AG09309 (cell line): ENCODE measurements around the gene AMPH.

ENCODE experiments used
- DNase-seq: peaks from one replicate; pipeline ENCODE4 v3.0.0-alpha.2; 2010; ENCODE audit warnings: low read depth
- H3K4me3 ChIP-seq: 2 replicates; pipeline ENCODE4 v1.5.1; 2011; ENCODE audit warnings: mild to moderate bottlenecking, low read depth, low read length, moderate library complexity; ENCODE audit not compliant: control insufficient read depth
- TF ChIP-seq, protein P1 (sequence below): IDR thresholded peaks from 2 replicates; pipeline ENCODE4 v1.5.1; 2011; ENCODE audit warnings: mild to moderate bottlenecking, low read depth, low read length, inconsistent platforms; ENCODE audit not compliant: insufficient read depth, control insufficient read depth; ENCODE audit errors: missing control alignments

Gene AMPH

DNA sequence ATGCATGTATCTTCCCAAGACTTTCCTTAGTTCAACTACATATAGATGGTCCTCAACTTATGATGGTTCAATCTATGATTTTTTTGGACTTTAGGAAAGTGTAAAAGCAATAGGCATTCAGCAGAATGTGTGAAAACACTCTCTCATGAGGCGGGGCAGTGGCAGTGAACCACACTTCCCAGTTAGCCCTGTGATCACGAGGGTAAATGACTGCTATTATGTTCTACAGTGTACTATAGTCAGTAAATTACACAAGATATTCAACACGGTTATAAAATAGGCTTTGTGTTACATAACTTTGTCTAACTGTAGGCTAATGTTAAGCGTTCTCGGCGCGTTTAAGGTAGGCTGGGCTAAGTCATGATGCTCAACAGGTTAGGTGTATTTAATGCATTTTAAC, 169.3 kb downstream of the AMPH start:
- TF ChIP-seq, protein P1, sequence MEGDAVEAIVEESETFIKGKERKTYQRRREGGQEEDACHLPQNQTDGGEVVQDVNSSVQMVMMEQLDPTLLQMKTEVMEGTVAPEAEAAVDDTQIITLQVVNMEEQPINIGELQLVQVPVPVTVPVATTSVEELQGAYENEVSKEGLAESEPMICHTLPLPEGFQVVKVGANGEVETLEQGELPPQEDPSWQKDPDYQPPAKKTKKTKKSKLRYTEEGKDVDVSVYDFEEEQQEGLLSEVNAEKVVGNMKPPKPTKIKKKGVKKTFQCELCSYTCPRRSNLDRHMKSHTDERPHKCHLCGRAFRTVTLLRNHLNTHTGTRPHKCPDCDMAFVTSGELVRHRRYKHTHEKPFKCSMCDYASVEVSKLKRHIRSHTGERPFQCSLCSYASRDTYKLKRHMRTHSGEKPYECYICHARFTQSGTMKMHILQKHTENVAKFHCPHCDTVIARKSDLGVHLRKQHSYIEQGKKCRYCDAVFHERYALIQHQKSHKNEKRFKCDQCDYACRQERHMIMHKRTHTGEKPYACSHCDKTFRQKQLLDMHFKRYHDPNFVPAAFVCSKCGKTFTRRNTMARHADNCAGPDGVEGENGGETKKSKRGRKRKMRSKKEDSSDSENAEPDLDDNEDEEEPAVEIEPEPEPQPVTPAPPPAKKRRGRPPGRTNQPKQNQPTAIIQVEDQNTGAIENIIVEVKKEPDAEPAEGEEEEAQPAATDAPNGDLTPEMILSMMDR, result no peak
- DNase-seq, result no peak
- H3K4me3 ChIP-seq, result no peak overlapping the region

DNA sequence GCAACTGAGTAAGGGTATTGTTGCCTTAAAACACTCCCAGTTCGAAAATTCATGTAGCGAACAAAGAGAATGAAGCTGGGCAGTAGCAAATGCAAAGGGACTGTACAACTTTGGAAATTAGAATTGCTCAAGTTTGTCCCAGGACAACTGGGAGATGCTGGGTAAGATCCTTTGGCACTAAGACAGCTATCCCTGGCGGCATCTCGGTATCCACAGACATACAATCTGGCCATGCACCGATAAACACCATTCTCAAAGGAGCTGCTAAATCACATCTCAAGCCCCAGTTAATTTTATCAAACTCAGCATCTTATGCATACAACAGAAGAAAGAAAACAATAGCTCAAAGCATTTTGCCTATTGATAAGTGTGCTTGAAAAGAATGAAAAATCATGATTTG, 177.3 kb downstream of the AMPH start:
- TF ChIP-seq, protein P1, result no peak
- H3K4me3 ChIP-seq, result no peak overlapping the region
- DNase-seq, result no peak

DNA sequence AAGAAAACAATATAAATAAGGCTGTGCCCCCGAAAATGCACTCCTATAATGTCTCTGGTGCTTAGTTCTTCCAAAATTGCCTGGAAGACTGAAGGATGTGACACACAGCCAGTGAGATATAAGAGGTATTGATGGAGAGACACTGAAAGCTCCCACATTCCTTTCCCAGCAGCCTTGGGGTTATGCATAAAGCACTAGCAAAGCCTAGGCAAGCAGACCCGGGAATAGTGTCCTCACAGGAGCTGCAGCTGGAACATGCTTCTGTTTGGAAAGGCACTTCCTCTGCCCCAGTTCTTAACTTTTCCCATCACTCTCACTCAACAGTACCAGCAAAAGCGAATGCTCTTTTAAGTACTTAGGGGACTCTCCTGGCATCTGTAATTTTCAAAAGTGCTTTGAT, 178.0 kb downstream of the AMPH start:
- TF ChIP-seq, protein P1, result no peak
- no peak overlapping the region for H3K4me3 ChIP-seq
- DNase-seq, result no peak

DNA sequence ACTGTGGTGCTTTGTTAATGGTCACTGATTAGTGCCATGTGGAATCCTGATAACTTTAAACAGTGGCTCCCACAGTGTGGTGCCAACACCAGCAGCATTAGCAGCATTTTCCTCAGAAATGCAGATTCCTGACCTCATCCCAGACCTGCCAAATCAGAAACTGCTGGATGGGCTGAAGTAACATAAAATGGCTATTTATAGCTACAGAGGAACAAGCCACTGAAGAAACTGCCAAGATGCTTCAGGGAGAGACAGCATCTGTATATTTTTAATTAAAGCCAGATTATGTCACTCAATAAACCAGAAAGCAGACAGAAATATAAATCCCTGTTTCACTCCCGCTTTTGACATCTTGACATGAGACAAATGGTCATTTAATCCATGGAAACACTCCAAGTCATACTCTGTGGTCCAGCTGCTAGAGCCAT, 178.5 kb downstream of the AMPH start:
- DNase-seq, result peak; percentile 54
- TF ChIP-seq, protein P1, result no peak
- no peak overlapping the region for H3K4me3 ChIP-seq

DNA sequence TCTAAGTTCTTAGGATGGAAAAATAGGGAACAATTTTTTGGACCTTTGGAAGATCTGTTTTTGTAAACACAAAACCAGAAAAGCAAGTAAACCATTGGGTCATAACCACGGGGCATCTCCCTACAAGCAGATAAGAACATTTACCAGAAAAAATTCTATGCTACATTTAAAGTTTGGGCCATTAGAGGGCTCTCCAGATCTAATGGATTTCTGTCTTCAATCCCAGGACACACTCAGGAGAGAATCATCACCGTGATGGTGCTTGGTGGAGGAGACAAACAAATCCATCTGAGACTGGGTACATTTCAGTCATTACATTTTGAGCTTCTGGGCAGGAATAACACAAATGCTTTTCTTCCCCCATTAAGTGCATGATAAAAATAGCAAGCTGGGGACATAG, 179.3 kb downstream of the AMPH start:
- DNase-seq, result peak; percentile 29
- TF ChIP-seq, protein P1, result peak; percentile 60
- no peak overlapping the region for H3K4me3 ChIP-seq

DNA sequence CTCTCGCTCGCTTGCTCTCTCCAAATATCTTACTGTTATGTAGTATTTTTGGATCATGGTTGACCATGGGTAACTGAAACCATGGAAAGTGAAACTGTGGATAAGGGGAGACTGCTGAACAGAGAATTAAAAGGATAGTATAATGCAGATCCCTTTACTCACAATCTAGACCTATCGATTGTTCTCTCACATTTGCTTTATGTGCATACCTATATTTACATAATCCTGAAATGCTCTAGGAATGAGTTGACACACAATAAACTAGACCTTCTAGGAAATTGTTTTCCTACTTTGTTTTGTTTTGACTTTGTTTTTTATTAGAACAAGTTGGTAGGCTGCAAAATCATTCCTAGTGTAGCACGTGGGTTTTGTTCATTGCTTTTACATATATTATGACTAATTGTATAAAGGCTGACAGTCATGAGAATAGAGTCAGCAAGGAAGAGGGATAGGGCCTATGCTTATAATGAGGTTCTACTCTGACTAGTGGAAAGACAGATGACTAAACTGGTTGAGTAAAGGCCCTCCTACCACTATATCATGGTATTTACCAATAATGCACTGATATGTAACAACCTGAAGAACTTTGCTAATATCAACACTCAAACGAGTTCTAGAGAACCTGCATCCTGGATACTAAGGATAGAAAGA, 182.5 kb downstream of the AMPH start:
- no peak overlapping the region for H3K4me3 ChIP-seq
- DNase-seq, result no peak
- TF ChIP-seq, protein P1, result no peak
